HG03571 (cell line): ENCODE results near the gene EPS8L2.

Experiments used
- ATAC-seq: cut with Tn5 transposase; IDR thresholded peaks from one replicate; pipeline ENCODE4 v1.9.1; 2021; ENCODE audit not compliant: unreplicated experiment

The EPS8L2 gene

DNA sequence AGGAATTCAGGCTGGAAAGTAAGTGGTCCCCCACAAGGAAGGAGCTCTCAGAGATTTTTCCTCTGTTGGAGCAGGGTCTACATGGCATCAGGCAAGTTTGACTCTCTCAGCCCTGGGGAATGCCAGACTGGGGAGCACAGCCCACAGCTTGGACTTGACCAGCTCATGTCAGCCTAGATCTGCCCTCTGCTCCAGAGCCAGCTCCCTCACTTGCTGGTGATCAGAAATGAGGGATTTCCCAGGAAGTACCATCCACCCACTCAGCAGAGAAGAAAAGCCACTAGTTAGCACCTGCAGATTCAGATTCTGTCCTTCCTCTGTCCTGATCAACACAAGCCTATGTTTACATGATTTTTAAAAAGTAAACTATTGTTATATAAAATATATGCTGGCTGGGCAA, 54.2 kb downstream of the EPS8L2 start:
- no peak for ATAC-seq

GRCh38 chr11:761526-762108, 55.6 kb downstream of the EPS8L2 start:
- ATAC-seq: no peak

DNA sequence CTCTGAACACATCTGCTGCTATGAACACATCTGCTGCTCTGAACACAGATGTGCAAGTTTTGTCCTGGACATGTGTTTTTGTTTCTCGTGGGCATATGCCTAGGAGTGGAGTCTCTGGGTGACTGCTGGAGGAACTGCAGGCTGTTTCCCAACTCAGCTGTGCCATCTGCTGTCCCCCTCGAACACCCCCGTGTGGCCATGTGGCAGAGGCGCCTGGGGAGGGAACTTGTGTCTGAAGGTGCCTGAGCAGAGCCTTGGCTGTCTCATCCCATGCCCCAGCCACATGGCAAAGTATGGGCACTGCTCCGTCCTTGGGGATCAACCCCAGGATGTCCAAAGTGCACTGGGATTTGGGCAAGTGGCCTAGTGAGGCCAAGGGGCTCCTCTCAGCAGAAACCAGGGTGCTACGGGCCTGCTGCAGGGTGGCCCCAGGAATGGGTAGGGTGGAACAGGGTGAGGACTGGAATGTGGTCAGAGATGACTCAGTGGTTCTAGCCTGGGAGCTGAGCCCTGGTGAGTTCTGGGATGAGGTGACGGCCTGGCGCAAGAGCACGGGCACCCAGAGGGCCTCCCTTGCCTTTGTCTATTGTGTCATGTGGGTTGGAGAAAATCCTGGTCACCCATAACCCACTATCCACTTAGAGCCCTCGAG, 56.5 kb downstream of the EPS8L2 start:
- no peak for ATAC-seq

DNA sequence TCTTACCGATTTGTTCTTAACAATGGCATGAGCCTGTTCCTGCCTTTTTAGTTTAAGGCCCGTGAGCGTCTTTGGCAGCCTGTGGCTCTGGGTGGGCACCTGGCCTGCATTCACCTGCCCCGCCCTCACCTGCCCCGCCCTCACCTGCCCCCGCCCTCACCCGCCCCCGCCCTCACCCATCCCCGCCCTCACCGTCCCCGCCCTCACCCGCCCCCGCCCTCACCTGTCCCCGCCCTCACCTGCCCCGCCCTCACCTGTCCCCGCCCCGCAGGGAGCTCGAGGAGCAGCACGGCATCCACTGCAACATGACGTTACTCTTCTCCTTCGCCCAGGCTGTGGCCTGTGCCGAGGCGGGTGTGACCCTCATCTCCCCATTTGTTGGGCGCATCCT, 57.0 kb downstream of the EPS8L2 start:
- no peak for ATAC-seq

DNA sequence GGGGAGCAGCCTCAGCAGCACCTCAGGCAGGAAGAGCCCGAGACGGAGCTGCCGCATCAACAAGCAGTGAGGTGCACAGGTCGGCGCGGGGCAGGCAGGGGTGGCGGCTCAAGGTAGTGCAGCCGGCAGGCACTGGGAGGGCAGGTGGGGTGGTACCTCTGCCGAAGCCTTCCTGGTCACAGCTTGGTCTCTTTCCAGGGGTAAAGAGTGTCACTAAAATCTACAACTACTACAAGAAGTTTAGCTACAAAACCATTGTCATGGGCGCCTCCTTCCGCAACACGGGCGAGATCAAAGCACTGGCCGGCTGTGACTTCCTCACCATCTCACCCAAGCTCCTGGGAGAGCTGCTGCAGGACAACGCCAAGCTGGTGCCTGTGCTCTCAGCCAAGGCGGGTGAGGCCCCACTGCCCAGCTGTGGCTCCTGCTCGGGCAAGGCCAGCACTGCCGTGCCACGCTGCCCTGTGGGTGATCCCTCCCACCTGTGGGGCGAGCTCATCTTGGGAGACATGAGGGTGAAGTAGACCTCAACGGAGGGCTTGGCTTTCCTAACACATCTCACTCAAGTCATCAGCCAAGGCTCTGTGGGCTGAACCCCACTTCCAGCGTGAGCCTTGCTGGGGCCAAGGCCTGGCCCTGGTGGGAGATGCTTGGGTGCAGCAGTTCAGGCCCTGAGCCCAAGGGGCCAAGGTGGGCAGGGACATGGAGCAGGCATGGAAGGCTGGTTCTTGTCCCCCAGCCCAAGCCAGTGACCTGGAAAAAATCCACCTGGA, 57.7 kb downstream of the EPS8L2 start:
- ATAC-seq: no peak

- ATAC-seq: no peak
Observed at GRCh38 chr11:764322-765024, 58.4 kb downstream of the EPS8L2 start.

DNA sequence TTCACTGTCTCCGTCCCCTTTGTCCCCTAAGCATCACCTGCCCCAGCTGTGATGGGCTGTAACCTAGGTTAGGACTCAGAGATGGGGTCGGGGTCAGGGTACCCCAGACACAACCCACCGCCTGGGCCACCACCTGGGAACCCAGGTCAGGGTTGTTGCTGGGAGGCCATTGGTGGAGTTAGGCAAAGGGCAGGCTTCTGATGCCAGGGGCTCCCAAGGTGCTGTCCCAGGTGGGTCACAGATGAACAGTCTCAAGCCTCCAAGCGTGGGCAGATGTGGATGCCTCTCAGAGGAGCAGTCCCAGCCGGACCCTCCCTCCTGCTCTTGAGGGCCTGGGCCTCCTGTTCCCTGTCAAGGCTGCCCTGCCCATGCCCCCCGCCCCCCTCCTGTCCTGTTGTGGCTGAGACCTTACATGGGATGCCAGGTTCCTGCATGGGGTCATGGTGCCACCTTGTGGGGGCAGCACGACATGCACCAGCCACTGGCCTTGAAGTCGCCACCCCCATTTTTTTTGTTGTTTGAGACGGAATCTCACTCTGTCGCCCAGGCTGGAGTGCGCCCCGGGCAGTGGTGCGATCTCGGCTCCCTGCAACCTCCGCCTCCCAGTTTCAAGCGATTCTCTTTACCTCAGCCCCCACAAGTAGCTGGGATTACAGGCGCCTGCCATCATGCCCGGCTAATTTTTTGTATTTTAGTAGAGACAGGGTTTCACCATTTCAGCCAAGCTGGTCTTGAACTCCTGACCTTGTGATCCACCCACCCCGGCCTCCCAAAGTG, 59.2 kb downstream of the EPS8L2 start:
- ATAC-seq: no peak

GRCh38 chr11:765802-766091, 59.7 kb downstream of the EPS8L2 start:
- ATAC-seq: no peak

GRCh38 chr11:766106-766935, 60.3 kb downstream of the EPS8L2 start:
- no peak for ATAC-seq

GRCh38 chr11:766936-767210, 60.8 kb downstream of the EPS8L2 start:
- ATAC-seq: no peak

GRCh38 chr11:767238-767637, 61.2 kb downstream of the EPS8L2 start:
- no peak for ATAC-seq

GRCh38 chr11:769887-770641, 64.0 kb downstream of the EPS8L2 start:
- ATAC-seq: no peak

DNA sequence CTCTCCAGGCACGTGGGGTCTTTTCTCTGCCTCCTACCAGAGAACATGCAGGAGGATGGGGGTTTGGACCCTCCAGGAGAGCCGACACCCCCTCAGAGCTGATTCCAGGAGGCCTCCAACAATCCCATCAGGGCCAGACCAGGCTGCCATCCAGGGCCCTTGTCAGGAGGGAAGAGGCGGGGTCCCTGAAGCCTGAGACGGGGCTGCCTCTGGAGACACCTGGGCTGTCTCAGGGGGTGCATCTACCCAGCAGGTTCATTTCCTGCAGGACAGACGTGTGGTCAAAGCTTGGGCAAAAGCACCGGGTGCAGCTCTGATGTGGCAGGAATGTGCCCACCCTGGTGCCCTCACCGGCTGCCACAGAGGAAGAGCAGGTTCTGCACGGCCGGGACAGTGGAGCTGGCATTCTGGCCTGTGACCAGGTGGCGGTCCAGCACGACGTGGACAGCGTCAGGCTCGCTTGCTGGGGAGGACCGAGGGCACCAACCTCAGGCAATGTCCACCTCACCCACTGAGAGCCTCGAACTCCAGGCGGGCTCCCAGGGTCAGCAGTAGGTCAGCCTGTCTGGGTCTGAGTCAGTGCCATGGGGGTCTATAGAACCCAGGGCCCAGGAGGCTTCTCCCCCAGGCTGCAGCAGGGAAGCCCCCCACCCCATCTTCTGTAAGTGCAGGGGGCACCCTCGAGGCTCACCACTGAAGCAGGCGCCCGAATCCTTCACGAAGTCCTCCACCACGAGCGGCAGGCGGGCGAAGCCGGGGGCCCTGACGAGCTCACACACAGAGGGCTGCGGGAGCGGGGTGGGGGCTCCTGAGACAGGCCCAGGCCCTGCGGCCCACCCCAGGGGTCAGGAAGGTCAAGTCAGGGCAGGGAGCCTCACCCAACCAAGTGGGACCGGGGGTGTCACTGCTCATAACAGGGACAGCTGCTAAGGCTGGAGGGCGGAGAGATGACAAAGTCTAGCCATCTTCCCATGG, 64.9 kb downstream of the EPS8L2 start:
- no peak for ATAC-seq

DNA sequence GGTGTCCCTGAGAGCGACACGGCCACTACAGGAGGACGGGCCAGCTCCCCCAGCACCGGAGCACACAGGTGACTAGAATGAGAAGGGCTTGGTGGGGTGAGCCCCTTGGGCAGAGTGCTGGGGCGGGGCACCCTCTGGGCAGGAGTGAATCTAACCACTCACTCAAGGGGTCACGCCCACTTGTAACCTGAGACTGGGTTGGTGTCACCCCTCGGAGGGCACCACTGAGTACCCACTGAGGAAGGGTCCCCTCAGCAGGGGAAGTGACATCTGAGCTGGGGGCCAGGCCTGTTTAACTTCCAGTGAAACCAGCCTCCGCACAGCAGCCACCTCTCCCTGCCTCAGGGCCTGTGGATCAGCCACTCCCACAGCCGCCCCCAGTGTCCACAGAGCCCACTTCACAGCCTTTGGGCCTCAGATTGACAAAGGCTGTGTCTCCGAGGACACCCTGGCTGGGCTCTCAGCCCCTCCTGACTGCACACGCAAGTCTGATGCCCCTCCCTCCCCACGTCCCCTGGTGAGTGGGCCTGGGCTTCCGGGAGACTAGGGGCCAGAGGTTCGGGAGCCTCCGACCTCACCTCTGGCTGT, 65.7 kb downstream of the EPS8L2 start:
- ATAC-seq: no peak

- no peak for ATAC-seq
Observed at GRCh38 chr11:772429-773390, 66.7 kb downstream of the EPS8L2 start.

DNA sequence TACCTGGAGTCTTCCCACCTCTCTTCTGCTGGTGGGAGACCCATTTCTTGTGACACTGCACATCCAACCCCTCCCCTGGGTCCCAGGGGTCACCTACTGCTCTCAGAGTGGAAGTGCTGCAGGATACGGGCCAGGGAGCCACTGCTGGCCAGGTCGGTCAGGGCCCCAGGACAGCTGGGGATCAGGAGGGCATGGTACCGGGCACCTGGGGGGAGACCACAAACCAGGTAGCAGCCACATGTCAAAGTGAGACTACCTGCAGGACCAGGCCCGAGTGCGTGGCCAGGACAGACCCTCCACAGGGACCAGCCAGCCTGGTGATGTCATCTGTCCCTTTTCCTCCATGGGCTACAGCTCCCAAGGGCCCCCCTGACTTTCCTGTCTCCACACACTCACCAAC, 67.4 kb downstream of the EPS8L2 start:
- ATAC-seq: no peak

DNA sequence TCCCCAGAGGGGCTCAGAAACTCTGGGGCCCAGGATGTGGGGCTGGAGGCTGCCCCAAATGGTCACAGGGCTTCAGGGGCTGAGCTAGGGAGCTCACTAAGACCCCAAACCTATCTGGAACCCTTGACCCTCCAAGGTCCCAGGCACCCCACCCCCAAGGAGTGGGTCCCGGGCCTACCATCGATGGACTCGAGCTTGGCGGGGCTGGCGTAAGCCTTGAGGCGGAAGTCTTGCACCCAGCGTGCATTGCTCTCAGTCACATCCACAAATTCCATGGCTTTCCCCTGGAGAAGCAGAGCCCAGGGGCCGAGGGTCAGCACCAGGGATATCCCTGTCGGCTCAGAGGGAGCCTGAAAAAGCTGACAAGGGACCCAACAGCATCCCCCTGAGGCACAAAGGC, 67.8 kb downstream of the EPS8L2 start:
- ATAC-seq: no peak
